GM21526 (cell line): Measurements from ENCODE around the gene REL.
A peak's percentile ranks its signal among the peaks of the same experiment; 100 is the strongest.
"Not testable (repeated sequence)": the region's sequence is repeated elsewhere in the genome, so short reads cannot be mapped to it uniquely, and the experiment has no call there.

Experiments used
- ATAC-seq: cut with Tn5 transposase; IDR thresholded peaks from one replicate; pipeline ENCODE4 v1.9.1; 2021; ENCODE audit warnings: moderate library complexity; ENCODE audit not compliant: unreplicated experiment, low FRiP score

The REL gene

DNA sequence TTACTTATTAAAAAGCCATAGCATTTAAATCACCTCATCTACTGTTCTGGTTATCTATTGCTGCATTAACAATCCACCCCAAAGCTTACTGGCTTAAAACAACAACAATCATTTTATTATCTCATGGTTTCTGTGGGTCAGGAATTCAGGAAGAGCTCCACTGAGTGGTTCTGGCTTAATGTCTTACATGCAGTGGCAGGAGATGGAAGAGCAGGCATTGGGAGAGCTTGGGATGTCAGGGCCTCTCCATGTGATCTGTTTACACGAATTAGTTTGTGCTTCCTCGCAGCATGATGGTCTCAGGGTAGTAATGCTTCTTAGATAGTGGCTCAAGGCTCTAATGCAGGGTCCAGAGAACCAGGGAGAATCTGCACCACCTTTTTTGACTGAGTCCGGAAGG lies 14.4 kb upstream of the REL start:
- ATAC-seq, result no peak

DNA sequence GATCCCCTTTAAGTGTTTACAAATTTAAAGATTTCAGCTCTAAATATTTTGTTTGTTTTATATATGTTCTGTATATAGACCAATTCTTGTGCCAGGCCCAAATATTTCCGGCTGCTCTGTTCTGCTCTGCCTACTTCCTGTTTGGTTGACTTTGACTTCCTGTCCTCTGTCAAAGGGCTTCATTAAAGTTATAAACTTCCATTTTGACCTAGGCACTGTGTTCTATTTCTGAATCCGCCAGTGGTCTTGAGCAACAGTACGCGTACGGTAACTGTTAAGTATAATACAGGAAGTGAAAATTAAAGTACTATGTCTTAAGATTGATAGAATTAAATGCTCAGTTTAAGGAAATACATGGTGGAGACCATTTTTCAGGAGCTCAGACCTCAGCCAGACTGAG lies 13.5 kb upstream of the REL start:
- ATAC-seq, result no peak

DNA sequence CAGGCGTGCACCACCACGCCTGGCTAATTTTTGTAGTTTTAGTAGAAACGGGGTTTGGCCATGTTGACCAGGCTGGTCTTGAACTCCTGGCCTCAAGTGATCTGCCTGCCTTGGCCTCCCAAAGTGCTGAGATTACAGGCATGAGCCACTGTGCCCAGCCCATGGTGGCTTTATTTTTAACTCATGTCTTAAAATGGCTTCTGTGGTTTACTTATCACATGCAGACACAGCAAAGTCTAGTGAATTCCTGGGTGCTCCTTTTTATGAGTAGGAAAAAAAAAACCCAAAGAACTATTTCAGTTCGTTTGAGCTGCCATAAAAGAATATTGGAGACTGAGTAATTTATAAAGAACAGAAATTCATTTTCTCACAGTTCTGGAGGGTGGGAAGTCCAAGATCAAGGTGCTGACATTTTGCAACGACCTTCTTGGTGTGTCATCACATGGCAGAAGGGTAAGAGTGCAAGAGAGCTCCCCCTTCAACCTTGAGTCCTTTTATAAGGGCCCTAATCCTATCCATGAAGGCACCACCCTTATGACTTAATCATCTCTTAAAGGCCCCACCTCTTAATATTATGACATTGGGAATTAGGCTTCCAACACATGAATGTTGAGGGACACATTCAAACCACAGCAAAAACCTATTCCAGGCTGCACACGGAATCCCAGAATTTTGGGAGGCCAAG lies 12.6 kb upstream of the REL start:
- ATAC-seq, result no peak

DNA sequence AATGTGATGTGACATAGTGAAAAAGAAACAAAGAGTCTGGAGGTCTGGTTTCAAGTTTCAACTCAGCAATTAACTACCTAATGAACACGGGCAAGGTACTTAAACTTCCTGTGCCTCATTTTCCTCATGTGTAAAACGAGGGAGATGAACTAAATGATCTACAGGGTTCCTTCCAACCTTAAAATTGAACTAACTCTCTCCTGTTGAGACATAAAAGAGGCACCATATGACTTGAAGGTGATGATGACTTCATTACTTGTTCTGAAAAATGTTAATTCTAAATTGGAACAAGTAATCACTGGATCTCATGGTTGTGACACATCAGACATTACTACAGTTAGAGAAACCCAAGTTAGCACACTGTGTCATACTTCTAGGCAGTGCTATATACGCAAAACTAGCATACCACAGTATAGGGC lies 8.9 kb upstream of the REL start:
- ATAC-seq, result no peak

DNA sequence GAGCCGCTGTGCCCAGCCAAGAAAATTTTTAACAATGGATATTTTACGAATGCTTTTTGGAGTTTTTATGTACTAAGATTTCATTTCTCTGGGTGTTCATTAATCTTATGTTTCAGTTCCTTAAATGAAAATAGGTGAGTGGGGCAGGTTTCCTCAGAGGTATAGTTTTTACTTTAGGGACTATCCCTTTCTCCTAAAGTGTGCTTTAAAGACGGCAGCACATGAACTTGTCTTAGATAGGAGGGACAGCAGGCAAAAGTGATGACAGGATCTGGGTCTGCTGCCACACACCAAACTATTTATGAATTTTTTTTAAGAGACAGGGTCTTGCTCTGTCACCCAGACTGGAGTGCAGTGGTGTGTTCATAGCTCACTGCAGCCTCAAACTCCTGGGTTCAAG lies 8.0 kb upstream of the REL start:
- ATAC-seq, result peak; percentile 74

DNA sequence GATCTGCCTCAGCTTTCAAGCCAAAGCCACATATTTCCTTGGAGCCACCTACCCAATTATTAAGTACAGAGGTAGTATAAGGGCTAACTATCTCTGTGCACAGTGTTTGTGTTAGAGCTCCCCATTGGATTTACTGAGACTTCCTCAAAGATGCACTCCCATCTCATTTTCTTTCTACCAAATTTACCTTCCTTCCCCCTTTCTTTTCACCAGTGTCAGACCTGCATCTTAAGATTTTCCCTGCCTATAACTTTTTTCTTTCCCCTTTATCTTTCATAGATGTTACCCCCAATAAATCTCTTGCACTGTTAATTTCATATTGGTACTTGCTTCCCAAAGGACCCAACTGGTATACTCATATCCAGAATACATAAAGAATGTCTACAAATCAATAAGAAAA lies 5.9 kb upstream of the REL start:
- no peak for ATAC-seq

GRCh38 chr2:60880643-60881046 lies 729 bp upstream of the REL start:
- ATAC-seq, result no peak

GRCh38 chr2:60882971-60883753 lies 1.8 kb downstream of the REL start:
- ATAC-seq, result no peak

DNA sequence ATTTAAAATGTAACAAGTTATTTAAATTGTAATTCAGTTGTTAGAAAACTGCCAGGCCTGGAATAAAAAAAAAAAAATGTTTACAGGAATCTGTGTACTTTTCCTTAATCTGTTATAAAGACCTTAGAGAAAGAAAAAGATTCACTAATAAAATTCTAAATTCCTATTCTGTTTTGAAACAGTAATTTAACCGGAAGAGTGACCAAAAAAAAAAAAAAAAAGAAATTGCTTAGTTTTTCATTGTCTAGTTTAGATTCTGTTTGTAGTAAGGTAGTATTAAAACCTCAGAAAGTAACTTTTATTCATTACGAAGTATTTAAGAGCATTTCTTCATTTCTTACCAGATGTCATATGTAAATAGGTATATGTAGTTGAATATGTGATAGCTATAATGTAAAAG lies 2.5 kb downstream of the REL start:
- no peak for ATAC-seq

- ATAC-seq, result no peak
These were observed 3.4 kb downstream of the REL start for GRCh38 chr2:60884800-60885199.

DNA sequence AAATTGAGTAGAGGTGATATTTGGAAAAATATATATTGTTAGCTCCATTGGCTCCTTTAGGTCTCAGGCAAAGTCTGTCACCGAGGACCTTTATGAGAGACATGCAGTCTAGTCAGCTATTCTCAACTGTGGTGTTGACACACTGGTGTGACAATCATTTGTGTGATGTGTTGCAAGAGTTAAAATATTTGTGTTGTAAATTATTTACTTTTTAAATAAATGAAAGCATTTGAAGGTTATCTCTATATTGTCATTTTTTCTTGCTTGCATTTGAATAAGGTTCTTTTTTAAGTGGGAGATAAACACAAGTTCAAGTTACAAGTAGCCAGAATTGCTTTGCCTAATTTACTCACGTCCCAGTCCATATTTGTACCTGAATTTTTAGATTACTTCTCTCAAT lies 4.3 kb downstream of the REL start:
- no peak for ATAC-seq

- no peak for ATAC-seq
These were observed 5.6 kb downstream of the REL start for GRCh38 chr2:60886991-60887390.

- no peak for ATAC-seq
These were observed 7.5 kb downstream of the REL start for GRCh38 chr2:60888853-60889252.

- not testable (repeated sequence) for ATAC-seq
These were observed 8.4 kb downstream of the REL start for GRCh38 chr2:60889581-60890392.

- ATAC-seq, result no peak
These were observed 9.0 kb downstream of the REL start for GRCh38 chr2:60890393-60890707.

GRCh38 chr2:60891180-60891579 lies 9.8 kb downstream of the REL start:
- no peak for ATAC-seq

- ATAC-seq, result no peak
These were observed 17.2 kb downstream of the REL start for GRCh38 chr2:60898567-60898966.

GRCh38 chr2:60899230-60899891 lies 18.0 kb downstream of the REL start:
- ATAC-seq, result no peak

DNA sequence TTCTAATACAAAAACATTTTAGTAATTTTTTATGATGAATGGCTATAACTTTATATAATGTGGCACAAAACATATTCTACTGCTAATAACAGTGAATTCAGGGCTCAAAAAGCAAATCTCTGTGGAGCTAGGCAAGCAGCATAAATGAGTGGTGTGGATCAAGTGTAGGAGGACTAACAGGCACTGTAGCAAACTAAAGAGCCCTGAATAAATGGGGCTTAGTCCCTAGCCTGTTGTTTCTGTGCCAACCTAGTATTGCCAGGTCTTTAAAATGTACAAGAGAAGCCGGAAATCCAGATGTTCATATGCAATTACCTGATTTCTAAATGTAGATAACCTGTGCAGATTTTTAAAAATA lies 18.5 kb downstream of the REL start:
- ATAC-seq, result no peak

DNA sequence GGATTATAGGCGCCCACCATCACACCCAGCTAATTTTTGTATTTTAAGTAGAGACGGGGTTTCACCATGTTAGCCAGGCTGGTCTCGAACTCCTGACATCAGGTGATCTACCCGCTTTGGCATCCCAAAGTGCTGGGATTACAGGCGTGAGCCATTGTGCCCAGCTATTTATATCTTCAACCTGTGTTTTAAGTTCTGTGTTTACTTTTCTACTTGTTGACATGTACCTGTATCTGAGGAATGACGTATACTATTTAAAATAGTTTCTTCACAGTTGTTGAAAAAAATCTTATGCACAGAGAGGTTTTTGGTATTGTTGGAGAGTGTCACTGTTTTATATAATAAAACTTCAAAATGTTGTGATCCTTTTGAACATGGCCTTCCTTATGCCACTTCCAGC lies 19.9 kb downstream of the REL start:
- ATAC-seq, result not testable (repeated sequence)

DNA sequence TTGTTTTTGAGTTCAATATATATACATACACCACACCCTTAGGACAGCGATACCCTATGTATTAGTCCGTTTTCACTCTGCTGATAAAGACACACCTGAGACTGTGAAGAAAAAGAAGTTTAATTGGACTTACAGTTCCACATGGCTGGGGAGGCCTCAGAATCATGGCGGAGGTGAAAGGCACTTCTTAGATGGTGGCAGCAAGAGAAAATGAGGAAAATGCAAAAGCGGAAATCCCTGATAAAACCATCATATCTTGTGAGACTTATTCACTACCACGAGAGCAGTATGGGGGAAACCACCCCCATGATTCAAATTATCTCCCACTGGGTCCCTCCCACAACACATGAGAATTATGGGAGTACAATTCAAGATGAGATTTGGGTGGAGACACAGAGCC lies 24.5 kb downstream of the REL start:
- ATAC-seq, result not testable (repeated sequence)
